Mesenchymal stem cell (in vitro differentiated cells and primary cell): ENCODE data around the gene UBR3.

ENCODE experiments used
- DNase-seq: peaks from one replicate; pipeline ENCODE4 v3.0.0-alpha.2; 2013
- H2AFZ ChIP-seq: one replicate; pipeline ENCODE4 v1.6.1; 2013; ENCODE audit warnings: low read depth, mild to moderate bottlenecking, control low read depth, inconsistent platforms, low read length, moderate library complexity
- H2AK5ac ChIP-seq: 2 replicates; pipeline ENCODE4 v1.6.1; 2013; ENCODE audit warnings: low read length, moderate library complexity, mild to moderate bottlenecking, inconsistent platforms; ENCODE audit not compliant: severe bottlenecking
- H2BK120ac ChIP-seq: one replicate; pipeline ENCODE4 v1.6.1; 2013; ENCODE audit warnings: low read depth, mild to moderate bottlenecking, inconsistent platforms, low read length, moderate library complexity
- H2BK12ac ChIP-seq, 2 experiments: one replicate each; pipeline ENCODE4 v1.6.1; 2013; ENCODE audit warnings: inconsistent platforms in 2 of 2, low read length in 2 of 2, mild to moderate bottlenecking in 2 of 2, moderate library complexity in 2 of 2, control low read depth in 1 of 2
- H2BK15ac ChIP-seq: one replicate; pipeline ENCODE4 v1.6.1; 2013; ENCODE audit warnings: mild to moderate bottlenecking, low read depth, inconsistent platforms; ENCODE audit not compliant: poor library complexity, severe bottlenecking
- H2BK5ac ChIP-seq: 2 replicates; pipeline ENCODE4 v1.6.1; 2013; ENCODE audit warnings: low read depth, mild to moderate bottlenecking, low read length, control low read depth, inconsistent platforms; ENCODE audit not compliant: poor library complexity, severe bottlenecking
- H3K14ac ChIP-seq, 2 experiments: one replicate each; pipeline ENCODE4 v1.6.1; 2013; ENCODE audit warnings: inconsistent platforms in 2 of 2, low read length in 2 of 2, control low read depth in 1 of 2, mild to moderate bottlenecking in 1 of 2, moderate library complexity in 1 of 2
- H3K18ac ChIP-seq, 2 experiments: one replicate each; pipeline ENCODE4 v1.6.1; 2013; ENCODE audit warnings: inconsistent platforms in 2 of 2, low read length in 2 of 2, control low read depth in 1 of 2, low read depth in 1 of 2, mild to moderate bottlenecking in 1 of 2
- H3K23ac ChIP-seq, 2 experiments: one replicate each; pipeline ENCODE4 v1.6.1; 2013; ENCODE audit warnings: inconsistent platforms in 2 of 2, low read length in 2 of 2, mild to moderate bottlenecking in 2 of 2, moderate library complexity in 2 of 2, control low read depth in 1 of 2
- H3K27ac ChIP-seq: 2 replicates; pipeline ENCODE4 v1.5.1; 2013; ENCODE audit warnings: mild to moderate bottlenecking, moderate library complexity, low read length, control low read depth, inconsistent platforms; ENCODE audit not compliant: poor library complexity, severe bottlenecking
- H3K27me3 ChIP-seq, 2 experiments: 2 replicates each; pipeline versions ENCODE4 v1.6.1 to v1.7.0; 2013; ENCODE audit warnings: low read length in 2 of 2, mild to moderate bottlenecking in 2 of 2, moderate library complexity in 2 of 2, control low read depth in 1 of 2, inconsistent platforms in 1 of 2; ENCODE audit not compliant: control insufficient read depth in 1 of 2, insufficient read depth in 1 of 2
- H3K36me3 ChIP-seq, 2 experiments: 2 replicates each; pipeline versions ENCODE4 v1.6.1 to v1.7.0; 2013; ENCODE audit warnings: low read length in 2 of 2, control low read depth in 1 of 2, inconsistent platforms in 1 of 2, low read depth in 1 of 2, mild to moderate bottlenecking in 1 of 2; ENCODE audit not compliant: insufficient read depth in 2 of 2, control insufficient read depth in 1 of 2
- H3K4ac ChIP-seq, 2 experiments: one replicate each; pipeline ENCODE4 v1.6.1; 2013; ENCODE audit warnings: inconsistent platforms in 2 of 2, low read length in 2 of 2, mild to moderate bottlenecking in 2 of 2, moderate library complexity in 2 of 2, control low read depth in 1 of 2, low read depth in 1 of 2
- H3K4me1 ChIP-seq: 2 replicates; pipeline ENCODE4 v1.6.1; 2013; ENCODE audit warnings: low read depth, low read length, control low read depth; ENCODE audit not compliant: control insufficient read depth, insufficient read depth
- H3K4me2 ChIP-seq: 2 replicates; pipeline ENCODE4 v1.6.1; 2013; ENCODE audit warnings: low read length, mild to moderate bottlenecking, inconsistent platforms; ENCODE audit not compliant: poor library complexity, severe bottlenecking
- H3K4me3 ChIP-seq, 2 experiments: 2 replicates each; pipeline versions ENCODE4 v1.5.1 to v1.7.0; 2013; ENCODE audit warnings: low read length in 2 of 2, mild to moderate bottlenecking in 2 of 2, control low read depth in 1 of 2, low read depth in 1 of 2; ENCODE audit not compliant: insufficient read depth in 1 of 2
- H3K79me1 ChIP-seq: replicated peaks from 2 replicates; pipeline ENCODE4 v1.6.1; 2013; ENCODE audit warnings: mild to moderate bottlenecking, control low read depth, low read length, inconsistent platforms; ENCODE audit not compliant: poor library complexity, severe bottlenecking
- H3K9ac ChIP-seq: 2 replicates; pipeline ENCODE4 v1.7.0; 2013; ENCODE audit warnings: mild to moderate bottlenecking, low read length, moderate library complexity
- H3K9me3 ChIP-seq: 2 replicates; pipeline ENCODE4 v1.7.0; 2013; ENCODE audit warnings: mild to moderate bottlenecking, low read length; ENCODE audit not compliant: control insufficient read depth
- H4K8ac ChIP-seq: one replicate; pipeline ENCODE4 v1.6.1; 2013; ENCODE audit warnings: inconsistent platforms, mild to moderate bottlenecking, low read length, moderate library complexity
- H4K91ac ChIP-seq: one replicate; pipeline ENCODE4 v1.6.1; 2013; ENCODE audit warnings: mild to moderate bottlenecking, low read length, inconsistent platforms
- WGBS: methylation state at CpG from one replicate; pipeline ENCODE4 v1.1.7; 2013; ENCODE audit warnings: mixed read lengths; 5-methylcytosine and 5-hydroxymethylcytosine counted together

UBR3 gene

GRCh38 chr2:169978402-169979017 lies 151.3 kb downstream of the UBR3 start:
- Histone ChIP-seq H4K8ac (no peak overlapping the region), H3K4ac (no peak overlapping the region), H3K36me3 (peaks cover 4 to 35% of the 10 kb centered on the region in 2 experiments), H3K4me3 (no peak overlapping the region), H3K9ac (no peak overlapping the region), H3K27me3 (no peaks in the 10 kb centered on the region), H2BK120ac (no peak overlapping the region), H3K79me1 (peaks cover 12% of the 10 kb centered on the region), H3K23ac (no peak overlapping the region), H2BK5ac (no peak overlapping the region), H3K18ac (no peak overlapping the region), H3K9me3 (peaks cover 35% of the 10 kb centered on the region), H2AFZ (no peak overlapping the region), H3K27ac (no peak overlapping the region), H2AK5ac (no peak overlapping the region), H2BK15ac (no peak overlapping the region), H3K4me1 (no peaks in the 10 kb centered on the region), H3K4me2 (no peak overlapping the region), H3K14ac (no peak overlapping the region), H2BK12ac (no peak overlapping the region), H4K91ac (no peak overlapping the region)
- no peak for DNase-seq
- WGBS, result 97% methylated on average over 2 of the region's 2 CpGs

DNA sequence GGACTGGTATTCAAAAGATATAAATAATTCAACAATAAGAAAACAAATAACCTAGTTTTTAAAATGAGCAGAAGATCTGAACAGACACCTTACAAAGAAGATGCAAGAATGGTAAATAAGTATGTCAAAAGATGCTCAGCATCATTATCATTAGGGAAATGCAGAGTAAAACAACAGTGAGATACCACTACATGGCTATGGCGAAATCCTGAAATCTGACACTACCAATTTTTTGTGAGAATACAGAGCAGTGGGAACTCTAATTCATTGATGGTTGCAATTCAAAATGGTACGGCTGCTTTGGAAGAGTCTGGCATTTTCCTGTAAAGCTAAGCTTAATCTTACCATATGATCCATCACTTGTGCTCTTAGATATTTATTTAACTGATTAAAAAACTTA lies 151.8 kb downstream of the UBR3 start:
- no peak overlapping the region for H3K4me2 ChIP-seq
- peaks cover 12% of the 10 kb centered on the region for H3K79me1 ChIP-seq
- H3K4me3 ChIP-seq, result no peak overlapping the region
- H2BK15ac ChIP-seq, result no peak overlapping the region
- no peak overlapping the region for H3K9ac ChIP-seq
- no peak for DNase-seq
- no peak overlapping the region for H4K8ac ChIP-seq
- H3K9me3 ChIP-seq, result peaks cover 31% of the 10 kb centered on the region
- no peak overlapping the region for H2AFZ ChIP-seq
- H3K14ac ChIP-seq, result no peak overlapping the region
- no peak overlapping the region for H2AK5ac ChIP-seq
- H3K4me1 ChIP-seq, result no peaks in the 10 kb centered on the region
- no peak overlapping the region for H2BK120ac ChIP-seq
- no peak overlapping the region for H2BK5ac ChIP-seq
- no peak overlapping the region for H3K27ac ChIP-seq
- no peak overlapping the region for H4K91ac ChIP-seq
- H3K23ac ChIP-seq, result no peak overlapping the region
- H3K4ac ChIP-seq, result no peak overlapping the region
- H2BK12ac ChIP-seq, result no peak overlapping the region
- H3K36me3 ChIP-seq, result peaks cover 4 to 35% of the 10 kb centered on the region in 2 experiments
- H3K27me3 ChIP-seq, result no peaks in the 10 kb centered on the region
- H3K18ac ChIP-seq, result no peak overlapping the region
- 100% methylated on average over 1 of the region's 2 CpGs for WGBS

DNA sequence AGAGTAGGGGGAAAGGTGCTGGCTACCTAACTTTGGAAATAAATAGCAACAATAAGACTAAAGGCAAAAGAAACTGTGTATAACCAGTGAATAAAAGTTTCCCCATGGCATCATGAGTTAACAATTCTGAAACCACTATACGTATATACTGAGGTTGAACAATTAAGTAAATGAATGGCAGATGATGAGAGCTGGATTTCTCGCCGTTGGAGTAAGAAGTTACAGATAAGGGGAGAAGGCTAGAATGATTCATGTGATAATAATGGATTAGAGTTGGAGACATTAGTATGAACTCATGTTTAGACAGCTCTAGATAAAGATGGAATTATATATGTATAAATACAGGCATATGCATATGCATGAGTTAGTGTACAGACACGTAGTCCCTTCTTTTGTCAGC lies 152.7 kb downstream of the UBR3 start:
- Histone ChIP-seq H3K4me3 (no peak overlapping the region), H2BK15ac (no peak overlapping the region), H4K8ac (no peak overlapping the region), H2BK12ac (no peak overlapping the region), H4K91ac (no peak overlapping the region), H2AK5ac (no peak overlapping the region), H2AFZ (no peak overlapping the region), H3K79me1 (peaks cover 10% of the 10 kb centered on the region), H2BK5ac (no peak overlapping the region), H3K14ac (no peak overlapping the region), H3K4me1 (no peaks in the 10 kb centered on the region), H3K9ac (no peak overlapping the region), H3K36me3 (peaks cover 4 to 30% of the 10 kb centered on the region in 2 experiments), H3K9me3 (peaks cover 30% of the 10 kb centered on the region), H3K23ac (no peak overlapping the region), H3K18ac (no peak overlapping the region), H3K4ac (no peak overlapping the region), H2BK120ac (no peak overlapping the region), H3K4me2 (no peak overlapping the region), H3K27ac (no peak overlapping the region), H3K27me3 (no peaks in the 10 kb centered on the region)
- DNase-seq, result peak; percentile 11
- WGBS, result 92% methylated on average over 4 of the region's 4 CpGs

DNA sequence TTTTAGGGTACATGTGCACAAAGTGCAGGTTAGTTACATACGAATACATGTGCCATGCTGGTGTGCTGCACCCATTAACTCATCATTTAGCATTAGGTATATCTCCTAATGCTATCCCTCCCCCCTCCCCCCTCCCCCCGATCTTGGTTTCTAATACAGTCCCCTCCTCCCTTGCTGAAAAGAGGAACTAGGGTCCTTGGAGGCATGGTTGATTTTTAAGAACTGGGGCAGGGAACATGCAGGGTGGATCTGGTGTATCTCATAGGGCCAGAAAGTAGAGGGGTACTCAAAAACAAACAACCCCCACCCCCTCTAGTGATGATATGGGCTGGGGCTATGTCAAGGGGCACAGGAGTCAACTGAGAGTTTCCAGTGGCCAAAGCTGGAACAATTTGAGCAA lies 153.4 kb downstream of the UBR3 start:
- Histone ChIP-seq H3K4me1 (no peaks in the 10 kb centered on the region), H3K27ac (no peak overlapping the region), H3K23ac (no peak overlapping the region), H3K4me3 (no peak overlapping the region), H3K14ac (no peak overlapping the region), H3K4ac (no peak overlapping the region), H3K36me3 (peaks cover 4 to 25% of the 10 kb centered on the region in 2 experiments), H3K4me2 (no peak overlapping the region), H3K9ac (no peak overlapping the region), H2BK12ac (no peak overlapping the region), H3K9me3 (peaks cover 23% of the 10 kb centered on the region), H2BK15ac (no peak overlapping the region), H2AFZ (no peak overlapping the region), H2AK5ac (no peak overlapping the region), H3K18ac (no peak overlapping the region), H3K27me3 (no peaks in the 10 kb centered on the region), H4K91ac (no peak overlapping the region), H2BK120ac (no peak overlapping the region), H4K8ac (no peak overlapping the region), H3K79me1 (peaks cover 8% of the 10 kb centered on the region), H2BK5ac (no peak overlapping the region)
- DNase-seq, result no peak
- 80% methylated on average over 1 of the region's 2 CpGs for WGBS
